ENCODE results near the gene CKAP2.
A peak's percentile ranks its signal among the peaks of the same experiment; 100 is the strongest.
"Not testable (repeated sequence)": the region's sequence is repeated elsewhere in the genome, so short reads cannot be mapped to it uniquely, and the experiment has no call there.

Gene CKAP2, protein sequence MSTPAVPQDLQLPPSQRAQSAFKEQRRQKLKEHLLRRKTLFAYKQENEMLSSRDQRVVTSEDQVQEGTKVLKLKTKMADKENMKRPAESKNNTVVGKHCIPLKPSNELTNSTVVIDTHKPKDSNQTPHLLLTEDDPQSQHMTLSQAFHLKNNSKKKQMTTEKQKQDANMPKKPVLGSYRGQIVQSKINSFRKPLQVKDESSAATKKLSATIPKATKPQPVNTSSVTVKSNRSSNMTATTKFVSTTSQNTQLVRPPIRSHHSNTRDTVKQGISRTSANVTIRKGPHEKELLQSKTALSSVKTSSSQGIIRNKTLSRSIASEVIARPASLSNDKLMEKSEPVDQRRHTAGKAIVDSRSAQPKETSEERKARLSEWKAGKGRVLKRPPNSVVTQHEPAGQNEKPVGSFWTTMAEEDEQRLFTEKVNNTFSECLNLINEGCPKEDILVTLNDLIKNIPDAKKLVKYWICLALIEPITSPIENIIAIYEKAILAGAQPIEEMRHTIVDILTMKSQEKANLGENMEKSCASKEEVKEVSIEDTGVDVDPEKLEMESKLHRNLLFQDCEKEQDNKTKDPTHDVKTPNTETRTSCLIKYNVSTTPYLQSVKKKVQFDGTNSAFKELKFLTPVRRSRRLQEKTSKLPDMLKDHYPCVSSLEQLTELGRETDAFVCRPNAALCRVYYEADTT

GRCh38 chr13:52454820-52455676 is at the start of gene CKAP2:
TSS of gene CKAP2 (plus strand) at chr13:52455478. CDS start at chr13:52455557, 79 bp downstream.
- peak; percentile 83 for DNase-seq

GRCh38 chr13:52405767-52406494 is 49.3 kb upstream of the CKAP2 start, which contains the start of gene THSD1:
TSS of gene THSD1 (minus strand) at chr13:52406172. CDS start at chr13:52402600, 3,572 bp downstream.
- DNase-seq: no peak

- no peak for DNase-seq
These were observed 48.6 kb upstream of the CKAP2 start for GRCh38 chr13:52406629-52407028.

DNA sequence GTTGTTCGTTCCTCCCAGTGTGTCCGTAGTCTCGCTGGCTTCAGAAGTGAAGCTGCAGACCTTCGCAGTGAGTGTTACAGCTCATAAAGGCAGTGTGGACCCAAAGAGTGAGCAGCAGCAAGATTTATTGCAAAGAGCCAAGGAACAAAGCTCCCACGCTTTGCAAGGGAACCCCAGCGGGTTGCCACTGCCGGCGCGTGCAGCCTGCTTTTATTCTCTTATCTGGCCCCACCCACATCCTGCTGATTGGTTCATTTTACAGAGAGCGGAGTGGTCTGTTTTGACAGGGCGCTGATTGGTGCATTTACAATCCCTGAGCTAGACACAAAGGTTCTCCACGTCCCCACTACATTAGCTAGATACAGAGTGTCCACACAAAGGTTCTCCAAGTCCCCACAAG is 47.8 kb upstream of the CKAP2 start:
- DNase-seq: not testable (repeated sequence)

DNA sequence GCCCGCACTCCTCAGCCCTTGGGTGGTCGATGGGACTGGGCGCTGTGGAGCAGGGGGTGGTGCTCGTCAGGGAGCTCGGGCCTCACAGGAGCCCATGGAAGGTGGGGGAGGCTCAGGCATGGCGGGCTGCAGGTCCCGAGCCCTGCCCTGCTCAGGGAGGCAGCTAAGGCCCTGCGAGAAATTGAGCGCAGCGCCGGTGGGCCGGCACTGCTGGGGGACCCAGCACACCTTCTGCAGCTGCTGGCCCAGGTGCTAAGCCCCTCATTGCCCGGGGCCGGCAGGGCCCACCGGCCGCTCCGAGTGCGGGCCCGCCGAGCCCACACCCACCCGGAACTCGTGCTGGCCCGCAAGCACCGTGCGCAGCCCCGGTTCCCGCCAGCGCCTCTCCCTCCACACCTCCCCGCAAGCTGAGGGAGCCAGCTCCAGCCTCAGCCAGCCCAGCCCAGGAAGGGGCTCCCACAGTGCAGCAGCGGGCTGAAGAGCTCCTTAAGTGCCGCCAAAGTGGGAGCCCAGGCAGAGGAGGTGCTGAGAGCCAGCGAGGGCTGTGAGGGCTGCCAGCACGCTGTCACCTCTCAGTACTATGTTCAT is 47.1 kb upstream of the CKAP2 start:
- DNase-seq: not testable (repeated sequence)

- no peak for DNase-seq
These were observed 43.6 kb upstream of the CKAP2 start for GRCh38 chr13:52411629-52412028.

GRCh38 chr13:52412128-52412527 is 43.1 kb upstream of the CKAP2 start:
- DNase-seq: no peak

GRCh38 chr13:52414051-52414450 is 41.2 kb upstream of the CKAP2 start:
- no peak for DNase-seq

GRCh38 chr13:52414963-52415362 is 40.3 kb upstream of the CKAP2 start:
- no peak for DNase-seq

DNA sequence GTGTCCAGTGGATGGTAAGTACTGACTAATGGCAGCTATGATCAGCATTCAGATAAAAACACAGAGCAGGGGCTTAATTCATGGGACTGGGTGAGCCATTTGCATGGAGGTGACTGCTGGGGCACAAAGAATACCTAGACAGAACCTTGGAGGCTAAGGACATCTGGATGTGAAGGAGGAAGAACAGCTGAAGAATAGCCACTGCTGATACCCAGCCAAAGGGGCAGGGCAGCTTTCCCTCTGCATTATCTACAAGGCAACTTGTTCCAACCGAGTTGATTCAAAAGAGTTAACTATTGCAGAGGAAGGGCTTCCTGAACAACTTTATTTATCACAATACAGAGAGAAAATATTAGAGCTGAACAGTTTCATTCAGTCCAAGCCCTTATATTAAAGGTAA is 36.2 kb upstream of the CKAP2 start:
- no peak for DNase-seq

DNA sequence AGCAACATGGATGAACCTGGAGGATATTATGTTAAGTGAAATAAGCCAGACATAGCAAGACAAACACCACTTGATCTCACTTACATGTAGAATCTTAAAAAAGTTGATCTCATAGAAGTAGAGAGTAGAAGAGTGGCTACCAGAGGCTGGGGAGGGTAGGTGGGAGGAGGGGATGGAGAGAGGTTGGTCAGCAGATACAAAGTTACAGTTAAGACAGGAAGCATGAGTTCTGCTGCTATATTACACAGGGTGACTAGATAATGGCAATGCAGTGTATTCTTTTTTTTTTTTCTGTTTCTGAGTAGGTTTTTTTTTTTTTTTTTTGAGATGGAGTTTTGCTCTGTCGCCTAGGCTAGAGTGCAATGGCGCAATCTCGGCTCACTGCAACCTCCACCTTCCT is 34.1 kb upstream of the CKAP2 start:
- no peak for DNase-seq

- no peak for DNase-seq
These were observed 27.0 kb upstream of the CKAP2 start for GRCh38 chr13:52428295-52428694.

GRCh38 chr13:52432456-52432855 is 22.8 kb upstream of the CKAP2 start:
- no peak for DNase-seq

DNA sequence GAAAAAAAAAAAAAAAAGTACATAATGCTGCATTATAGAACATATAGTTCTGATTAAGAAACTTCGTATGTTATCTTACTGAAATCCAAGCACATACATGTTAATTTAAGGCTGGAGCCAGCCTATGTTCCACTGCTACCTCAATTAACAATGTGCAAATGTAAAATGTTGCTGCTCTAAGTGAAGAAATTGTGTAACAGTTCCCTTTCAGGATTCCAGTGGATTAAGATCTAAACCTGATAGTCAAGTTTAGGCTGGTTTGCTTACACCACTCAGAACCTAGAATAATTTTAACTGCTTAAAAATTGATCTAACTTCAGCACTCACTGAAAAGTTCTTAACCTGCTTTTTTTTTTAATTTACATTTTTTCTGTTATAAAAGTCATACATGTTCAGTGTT is 9.0 kb upstream of the CKAP2 start:
- no peak for DNase-seq

DNA sequence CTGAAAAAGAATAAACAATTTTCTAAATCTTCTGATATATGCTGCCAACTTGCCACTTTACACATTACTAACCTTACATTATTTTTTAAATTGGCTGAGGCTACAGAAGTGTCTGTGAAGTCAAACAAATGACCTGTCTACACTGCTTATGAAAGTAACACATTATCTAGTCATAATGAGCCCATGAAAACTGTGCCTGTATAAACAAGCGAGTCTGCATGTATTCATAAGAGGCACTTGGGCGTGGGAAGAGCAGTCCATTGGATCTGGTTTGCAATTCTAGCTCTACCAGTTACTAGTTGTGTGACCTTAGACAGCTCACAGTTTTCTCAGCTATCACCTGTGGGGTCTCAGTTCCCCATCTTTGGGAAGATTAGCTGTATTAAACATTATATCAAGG is 7.9 kb upstream of the CKAP2 start:
- DNase-seq: no peak

DNA sequence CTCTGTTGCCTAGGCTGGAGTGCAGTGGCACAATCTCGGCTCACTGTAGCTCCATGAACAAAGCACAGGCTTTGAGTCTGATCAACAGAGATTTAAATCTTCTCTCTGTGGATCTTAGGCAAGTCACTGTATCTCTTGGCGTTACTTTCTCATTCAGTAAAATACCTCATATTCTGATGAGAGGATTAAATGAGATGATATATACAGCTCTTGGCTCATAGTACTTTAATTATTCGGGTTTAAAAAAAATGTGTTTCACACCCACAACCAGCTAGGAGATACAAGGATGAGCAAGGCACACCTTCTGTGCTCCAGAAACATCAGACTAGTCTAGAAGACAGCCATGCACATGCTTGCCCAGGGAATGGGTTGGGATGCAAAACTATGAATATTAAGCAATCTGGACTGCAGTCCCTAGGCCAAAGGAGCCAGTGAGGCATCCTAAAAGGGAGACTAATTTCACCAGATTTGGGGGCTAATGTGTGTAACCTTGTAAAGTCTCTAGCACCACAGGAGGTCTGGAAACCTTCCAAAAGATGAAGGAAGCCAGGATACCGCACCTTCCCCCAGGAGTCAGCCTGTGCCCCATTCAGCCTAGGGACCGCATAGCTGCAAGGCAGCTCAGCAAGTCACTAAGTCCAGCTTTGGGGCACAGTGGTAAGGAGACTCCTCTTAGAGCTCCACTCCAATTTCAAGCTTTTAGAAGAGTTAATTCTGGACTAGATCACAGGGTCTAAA is 7.3 kb upstream of the CKAP2 start:
- DNase-seq: no peak

DNA sequence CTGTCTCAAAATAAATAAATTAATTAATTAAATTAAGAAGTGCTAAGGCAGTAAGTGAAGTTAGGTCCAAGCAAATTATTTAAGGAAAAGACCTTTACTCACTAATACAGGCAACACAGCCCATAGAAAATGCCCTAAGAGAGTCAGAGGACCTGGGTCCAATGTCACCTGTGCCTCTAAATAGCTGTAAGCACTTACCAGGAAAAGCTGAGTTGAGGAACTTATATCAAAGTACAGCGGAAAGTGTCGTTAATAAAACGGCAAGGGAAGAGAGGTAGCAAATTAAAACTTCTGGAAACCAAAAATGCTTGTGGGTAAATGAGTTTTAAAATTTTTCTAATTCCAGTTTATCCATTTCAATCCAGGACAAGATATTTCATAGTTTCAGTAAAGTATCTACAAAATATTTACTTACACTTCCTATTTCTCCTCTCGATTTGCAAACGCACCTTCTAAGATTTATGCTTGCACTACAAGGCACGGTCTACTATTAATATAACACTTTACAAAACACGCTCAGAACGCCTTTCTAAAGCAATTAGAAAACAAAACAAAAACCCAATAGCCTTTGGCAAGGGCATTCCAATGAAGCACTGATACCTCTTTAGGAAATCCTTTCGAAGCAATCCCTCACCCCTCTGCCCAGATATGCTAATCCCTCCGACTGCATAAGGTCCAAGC is 5.8 kb upstream of the CKAP2 start:
- no peak for DNase-seq

DNA sequence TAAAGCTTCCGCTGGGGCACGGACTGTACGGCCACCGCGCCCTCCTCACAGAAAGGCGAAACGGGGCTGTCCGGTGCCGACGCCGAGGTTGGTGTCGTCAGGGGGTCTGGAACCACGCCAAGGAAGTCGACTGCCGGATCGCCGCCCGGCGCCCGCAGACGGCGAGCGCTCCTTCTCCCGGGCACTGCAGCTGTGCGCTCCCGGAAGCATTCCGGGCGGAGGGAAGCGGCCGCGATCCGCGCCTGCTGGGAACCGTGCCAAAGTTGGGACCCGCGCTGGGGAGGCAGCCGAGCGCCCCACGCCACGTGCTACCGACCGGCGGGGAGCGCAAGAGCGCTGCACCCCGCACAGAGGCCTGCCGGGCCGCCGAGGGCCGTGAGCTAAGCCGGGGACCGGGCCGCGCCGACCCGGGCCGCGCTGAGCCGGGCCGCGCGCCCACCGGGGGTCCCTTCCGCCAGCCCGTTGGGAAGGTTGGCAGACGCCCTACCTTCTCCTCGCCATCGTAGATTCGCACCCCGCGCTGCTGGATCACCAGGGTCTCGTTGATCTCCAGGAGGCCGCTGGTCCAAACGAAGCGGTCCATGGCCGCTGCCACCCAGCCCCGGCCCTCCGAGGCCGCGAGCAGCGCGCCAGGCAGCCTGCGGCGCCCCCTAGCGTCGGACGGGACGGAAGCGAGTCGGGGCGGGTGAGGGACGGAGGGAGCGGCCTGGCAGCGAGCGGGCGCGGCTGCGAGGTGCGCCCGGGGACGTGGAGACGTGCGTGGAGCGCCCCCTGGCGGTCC is 5.1 kb upstream of the CKAP2 start, which contains the start of gene VPS36:
VPS36 (minus strand) TSS at position 623 of the 781 bp plus-strand sequence; CDS start at position 583, 40 bp downstream.
- DNase-seq: peak; percentile 72

GRCh38 chr13:52450793-52451116 is 4.5 kb upstream of the CKAP2 start:
- DNase-seq: no peak
